Stimulated activated CD4-positive, alpha-beta T cell treated with anti-CD3 and anti-CD28 coated beads, Interleukin-2, amount 100 ng/mL, for 48 hours (primary cell): ENCODE data around the gene IBSP.

Source experiments
- DNase-seq, 2 donors: peaks; one replicate each; pipeline ENCODE4 v3.0.0-alpha.2; 2020

IBSP gene

DNA sequence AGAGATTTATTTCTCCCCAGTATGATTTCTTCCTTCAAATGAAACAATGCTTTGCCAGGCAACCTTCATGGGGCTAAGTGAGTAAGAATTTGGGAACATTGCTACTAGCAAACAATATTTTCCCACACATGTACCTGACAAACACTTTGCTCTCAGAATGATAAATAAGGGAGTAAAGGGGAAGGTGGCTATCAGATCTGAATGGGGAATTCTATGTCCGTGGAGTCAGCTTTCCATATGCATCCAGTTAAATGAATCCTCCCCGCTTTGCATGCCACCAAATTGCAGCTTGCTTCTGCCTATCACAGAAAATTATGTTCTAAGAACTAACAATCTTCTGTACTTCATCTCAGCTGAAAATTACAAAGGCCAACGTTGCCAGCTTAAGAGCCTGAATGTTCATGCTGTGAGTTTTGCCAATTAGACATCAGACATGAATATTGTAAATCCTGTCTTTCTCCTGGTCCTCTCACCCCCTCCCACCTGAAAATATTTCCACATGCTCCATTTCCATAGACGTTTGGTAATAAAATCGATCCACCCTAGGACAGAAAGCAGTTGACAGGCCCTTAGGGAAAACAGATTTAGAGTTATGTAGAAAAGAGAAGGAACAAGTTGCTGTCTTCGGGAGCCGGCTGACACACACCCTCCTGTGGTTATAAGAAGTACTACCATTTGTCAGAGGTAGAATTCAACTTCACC lies 39.7 kb downstream of the IBSP start:
- no peak for DNase-seq

DNA sequence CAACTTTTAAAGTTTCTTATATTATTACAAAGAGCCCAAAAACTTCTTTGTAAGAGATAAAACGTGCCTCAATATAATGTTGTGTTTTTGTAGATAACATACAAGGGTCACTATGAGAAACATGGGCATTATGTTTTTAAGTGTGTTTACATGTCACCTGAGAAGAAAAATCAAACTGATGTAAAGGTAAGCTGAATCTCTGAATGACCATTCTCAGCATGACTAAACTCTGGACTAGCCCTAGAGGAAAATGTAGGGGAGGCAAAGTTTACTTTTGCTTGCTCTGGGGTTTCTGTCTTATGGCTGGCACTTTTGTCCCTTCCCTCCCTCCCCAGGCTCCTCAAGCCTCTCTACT lies 40.2 kb downstream of the IBSP start:
- DNase-seq = no peak

DNA sequence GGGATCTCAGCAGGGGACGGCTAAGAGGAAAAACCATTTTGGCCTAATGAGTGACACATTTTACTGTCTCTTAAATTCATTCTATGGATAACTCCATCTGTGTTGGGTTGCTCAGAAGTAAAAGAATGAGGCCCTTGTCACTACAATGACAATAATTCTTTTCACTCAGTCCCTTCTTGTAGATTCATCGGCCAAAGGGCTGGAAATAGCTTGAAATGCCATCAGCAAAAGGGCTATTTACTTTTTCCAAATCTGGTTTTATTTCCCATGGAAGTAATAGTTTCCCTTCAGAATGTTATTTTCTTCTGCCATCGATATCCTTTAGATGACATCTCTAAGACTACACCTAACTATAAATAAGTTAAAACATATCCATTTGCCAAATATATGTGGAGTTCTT lies 40.8 kb downstream of the IBSP start:
- DNase-seq = no peak

DNA sequence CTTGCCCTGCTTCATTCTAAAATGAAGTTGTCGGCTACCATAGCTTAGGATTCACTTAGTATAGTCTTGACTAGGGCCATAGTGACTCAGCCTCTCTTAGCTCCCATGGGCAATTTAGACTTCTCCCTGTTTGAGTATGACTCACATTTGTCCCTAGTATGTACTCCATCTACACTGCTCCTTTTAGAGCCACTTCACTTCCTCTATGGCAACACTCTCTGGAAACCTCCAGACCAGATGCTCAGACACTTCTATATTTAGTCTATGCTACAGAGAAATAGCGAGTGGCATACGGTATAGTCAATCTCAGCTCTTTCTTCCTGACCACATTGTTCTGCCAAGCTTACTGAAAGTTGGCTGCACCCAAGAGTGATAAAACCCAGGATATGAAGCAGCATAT lies 44.6 kb downstream of the IBSP start:
- DNase-seq = no peak

DNA sequence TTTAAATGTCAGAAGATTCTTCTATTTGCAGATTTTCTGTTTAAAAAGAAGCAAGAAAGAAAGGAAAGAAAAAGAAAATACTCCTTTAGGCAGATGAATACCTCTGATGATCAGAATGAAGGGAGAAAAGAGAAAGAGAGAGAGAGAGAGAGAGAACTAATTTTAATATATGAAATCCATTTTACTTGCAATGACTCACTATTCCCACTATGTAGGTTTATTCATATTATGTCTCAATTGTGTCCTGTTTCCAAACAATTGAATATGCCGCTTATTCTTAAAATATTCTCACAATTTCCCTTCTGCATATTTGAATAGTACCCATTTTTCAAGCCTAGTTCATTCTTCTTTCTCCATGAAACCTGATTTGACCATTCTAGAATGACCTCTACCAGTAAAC lies 45.1 kb downstream of the IBSP start:
- no peak for DNase-seq

DNA sequence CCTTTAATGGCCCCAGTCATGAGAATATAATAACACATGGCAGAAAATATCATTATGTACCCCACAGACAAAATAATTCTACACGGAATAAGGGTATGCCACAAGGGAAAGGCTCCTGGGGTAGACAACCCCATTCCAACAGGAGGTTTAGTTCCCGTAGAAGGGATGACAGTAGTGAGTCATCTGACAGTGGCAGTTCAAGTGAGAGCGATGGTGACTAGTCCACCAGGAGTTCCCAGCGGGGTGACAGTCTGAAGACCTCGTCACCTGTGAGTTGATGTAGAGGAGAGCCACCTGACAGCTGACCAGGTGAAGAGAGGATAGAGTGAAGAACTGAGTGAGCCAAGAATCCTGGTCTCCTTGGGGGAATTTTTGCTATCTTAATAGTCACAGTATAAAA lies 46.9 kb downstream of the IBSP start:
- DNase-seq = no peak

DNA sequence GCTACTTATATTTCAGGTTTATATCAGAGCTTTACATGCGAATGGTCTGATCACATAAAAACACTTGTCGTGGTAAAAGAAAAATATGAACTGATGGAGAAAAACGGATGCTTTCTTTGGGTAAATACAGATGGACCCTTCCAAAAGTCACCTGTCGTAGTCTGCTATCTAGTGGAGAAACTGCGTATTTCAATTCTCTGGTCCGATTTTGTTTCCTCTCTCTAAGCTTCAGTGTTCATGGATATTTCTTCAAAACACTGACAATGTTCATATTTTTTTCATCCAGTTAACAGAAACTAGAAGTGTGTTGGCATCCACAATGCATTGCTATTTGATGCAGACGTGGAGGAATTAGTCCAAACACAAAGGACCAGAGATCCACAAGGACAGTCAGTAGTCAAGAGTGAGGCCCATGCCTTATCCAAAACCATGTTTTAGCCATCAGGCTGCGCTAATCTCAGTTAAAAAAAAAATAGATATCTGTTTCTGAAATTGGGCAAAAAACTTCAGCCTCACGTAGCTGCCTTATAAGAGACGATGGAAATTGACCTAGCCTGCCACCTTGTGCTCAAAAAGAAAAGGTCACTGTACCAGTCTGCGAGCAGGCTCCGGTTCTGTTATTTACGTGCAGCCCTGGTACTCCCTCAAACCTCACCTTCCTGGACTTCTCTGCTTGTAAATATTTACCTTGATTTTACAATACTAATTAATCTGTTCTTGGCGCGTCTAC lies 49.4 kb downstream of the IBSP start:
- peak; percentile 21 to 26 for DNase-seq

DNA sequence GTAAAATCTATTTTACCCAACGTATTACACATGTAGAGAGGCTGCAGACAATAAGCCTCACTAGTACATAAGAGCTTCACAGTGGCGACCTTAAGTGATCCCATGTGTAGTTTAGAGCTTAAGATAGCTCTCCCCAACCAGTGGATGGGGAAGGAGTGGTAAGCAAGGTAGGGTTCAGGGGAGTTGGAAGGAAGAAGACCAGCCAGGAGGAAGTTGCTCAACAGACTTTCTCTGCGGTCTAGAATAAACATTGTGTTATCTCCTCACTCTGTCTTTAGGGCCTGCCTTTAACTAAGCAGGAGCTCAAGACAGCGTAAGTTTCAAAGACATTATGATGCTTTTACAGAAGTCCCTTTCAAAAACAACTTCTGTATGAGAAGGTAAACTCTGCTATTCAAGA lies 50.3 kb downstream of the IBSP start:
- no peak for DNase-seq

DNA sequence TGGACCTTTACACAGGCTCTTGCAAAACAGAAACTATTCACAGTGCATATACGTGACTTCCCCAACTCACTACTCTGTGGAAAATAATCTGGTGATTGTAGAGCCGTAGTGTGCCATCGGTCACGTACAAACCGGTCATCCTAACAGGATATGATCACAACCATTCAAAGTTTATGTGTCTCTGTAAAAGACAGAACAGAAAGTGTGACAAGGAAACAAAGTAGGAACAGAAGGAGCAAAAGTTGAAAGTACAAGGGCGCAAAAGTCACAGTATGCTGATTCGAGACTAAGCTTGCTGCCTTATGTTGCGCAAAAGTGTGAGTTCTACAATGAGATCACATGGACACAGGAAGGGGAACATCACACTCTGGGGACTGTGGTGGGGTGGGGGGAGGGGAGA lies 52.0 kb downstream of the IBSP start:
- no peak for DNase-seq

DNA sequence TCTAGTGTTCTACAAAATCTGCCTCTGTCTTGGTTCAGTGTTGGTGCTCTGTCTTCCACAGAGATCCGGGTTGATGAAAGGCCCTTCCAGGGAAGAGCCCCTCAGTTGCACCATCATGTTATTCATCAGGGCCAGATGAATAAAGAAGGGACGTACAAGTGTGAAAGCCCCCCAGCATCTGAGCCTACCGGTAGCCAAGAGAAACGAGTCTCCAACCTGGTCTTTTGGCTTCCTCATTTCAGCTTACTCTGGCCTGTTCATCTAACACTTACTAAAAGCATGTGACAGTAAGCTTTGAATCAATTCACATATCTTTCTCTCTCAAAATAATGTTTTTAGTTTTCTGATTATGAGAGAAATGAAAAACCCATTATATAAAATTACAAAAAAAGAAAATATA lies 52.6 kb downstream of the IBSP start:
- DNase-seq = no peak

DNA sequence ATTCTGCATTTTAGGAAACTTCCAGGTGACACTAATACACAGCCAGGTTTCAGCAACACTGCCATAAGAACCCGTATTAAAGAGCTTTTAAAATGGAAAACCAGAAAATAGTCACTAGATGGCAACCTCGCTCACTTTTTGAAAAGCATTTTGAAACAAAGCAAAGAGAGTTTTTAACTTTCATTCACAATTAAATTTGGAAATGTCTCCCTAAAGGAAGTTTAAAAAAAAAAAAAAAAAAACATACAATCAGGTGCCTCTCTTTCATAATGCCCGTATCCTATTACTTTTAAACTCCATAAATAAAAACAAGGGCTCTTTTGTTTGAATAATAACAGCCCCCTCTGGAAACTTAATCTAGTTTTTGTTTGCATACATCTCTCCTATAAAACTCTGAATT lies 53.8 kb downstream of the IBSP start:
- no peak for DNase-seq

DNA sequence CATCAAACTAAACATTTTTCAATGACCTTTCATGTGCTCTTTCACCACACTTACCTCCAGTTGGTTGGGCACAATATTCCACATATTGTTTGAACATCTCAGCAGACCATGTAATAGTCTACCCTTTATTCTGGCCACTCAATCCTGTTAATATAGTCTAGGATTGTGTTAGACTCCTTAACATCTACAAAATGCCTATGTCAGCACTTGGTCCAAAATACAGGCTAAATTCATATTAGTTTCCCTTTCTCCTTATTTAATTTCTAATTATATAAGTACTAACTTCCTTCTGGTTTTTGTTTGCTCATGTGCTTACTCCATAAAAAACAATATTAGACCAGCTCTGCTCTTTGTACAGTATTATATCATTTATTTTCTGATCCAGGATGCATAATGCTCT lies 54.5 kb downstream of the IBSP start:
- no peak for DNase-seq

DNA sequence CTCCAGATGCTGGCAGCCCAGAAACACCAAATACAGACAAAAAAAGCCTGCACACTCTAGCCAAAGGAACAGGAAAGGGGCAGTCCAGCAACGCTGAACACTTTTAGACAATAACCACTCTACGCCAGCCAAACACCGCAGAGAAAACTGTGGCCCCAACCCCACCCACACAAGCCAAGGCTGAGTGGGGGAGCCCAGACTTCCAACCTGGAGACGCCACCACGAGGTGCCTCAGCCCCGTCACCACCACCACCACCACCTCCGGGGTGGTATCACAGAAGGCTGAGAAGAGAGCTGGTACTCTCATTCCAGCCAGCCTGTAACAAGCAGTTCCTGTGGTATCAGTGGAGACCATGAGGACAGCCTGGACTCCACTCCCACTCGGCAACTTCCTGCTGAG lies 56.2 kb downstream of the IBSP start:
- DNase-seq = no peak

DNA sequence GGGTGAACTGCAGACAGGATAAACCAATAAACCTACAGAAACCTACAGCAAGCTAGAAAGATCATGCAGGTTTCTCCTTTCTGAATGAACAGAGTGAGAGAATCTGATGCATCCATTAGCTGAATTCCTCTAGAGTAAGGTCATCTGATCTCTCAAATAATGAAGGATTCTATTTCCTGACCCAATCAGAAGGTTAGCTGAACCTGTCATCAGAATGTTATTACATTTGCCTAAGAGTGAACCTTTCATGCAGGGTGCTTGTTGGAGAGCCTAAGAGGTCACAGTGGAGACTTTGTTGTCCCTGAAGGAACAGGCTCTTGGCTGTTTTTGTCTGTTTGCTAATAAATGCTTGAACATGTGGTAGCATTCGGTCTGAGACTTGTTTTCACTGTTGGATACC lies 57.5 kb downstream of the IBSP start:
- DNase-seq = no peak

DNA sequence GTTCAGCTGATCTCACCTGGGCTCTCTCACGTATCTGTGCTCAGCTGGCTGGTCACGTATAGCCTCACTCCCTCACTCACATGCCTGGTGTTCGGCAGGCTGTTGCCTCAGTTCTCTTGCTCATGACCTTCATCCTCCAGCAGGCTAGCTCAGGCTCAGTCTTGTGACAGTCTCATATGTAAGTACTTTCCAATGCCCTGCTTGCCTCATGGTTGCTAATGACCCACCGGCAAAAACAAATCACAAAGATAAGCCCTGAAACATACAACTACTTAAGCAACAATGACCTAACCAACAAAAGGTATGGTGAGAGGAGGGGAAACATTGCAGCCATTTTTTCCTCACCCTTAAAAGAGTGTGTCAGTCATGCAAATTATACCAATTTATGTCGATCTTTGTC lies 58.4 kb downstream of the IBSP start:
- no peak for DNase-seq
